SH-SY5Y (cell line): ENCODE data around the gene SLC12A4.

Source experiments
- GATA2 ChIP-seq: IDR thresholded peaks from 2 replicates; pipeline ENCODE4 v1.6.1; 2011; ENCODE audit warnings: mild to moderate bottlenecking, low read depth, low read length
- GATA3 ChIP-seq: IDR thresholded peaks from 2 replicates; pipeline ENCODE4 v1.6.1; 2011; ENCODE audit warnings: low read depth, mild to moderate bottlenecking, low read length, moderate library complexity

DNA sequence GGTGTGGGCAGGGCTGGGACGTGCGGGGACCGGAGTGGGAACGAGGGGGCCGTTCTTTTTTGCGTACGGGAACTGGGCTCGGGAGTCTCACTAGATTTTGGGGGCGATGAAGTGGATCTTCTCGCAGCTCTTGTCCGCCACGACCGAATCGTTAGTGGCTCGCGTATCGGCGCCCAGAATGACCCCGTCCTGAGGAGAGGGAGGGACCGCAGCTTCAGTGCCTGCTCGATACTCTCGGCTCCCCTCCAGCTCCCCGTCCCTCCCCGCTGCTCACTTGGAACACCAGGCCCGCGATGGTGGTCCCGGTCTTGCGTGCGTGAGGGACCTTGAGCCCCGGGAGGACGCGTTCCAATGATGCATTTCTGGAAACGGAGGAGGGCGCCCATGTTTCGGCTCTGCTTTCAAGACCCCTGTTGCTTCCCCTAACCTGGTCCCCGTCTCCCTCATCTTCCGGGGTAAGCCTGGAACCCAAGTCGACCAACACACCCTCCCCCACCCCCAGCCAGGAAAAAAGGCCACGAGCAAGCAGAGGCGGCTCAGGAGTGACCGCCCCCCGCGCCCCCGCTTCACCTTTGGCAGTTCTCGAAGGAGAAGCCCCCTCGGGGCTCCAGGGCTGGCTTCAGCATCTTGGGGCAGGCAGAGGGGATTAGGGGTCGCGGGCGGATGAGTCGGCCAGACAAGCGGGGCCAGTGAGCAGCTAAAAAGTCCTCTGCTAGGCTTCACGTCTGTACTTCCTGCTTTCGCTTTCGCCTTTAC, 32.1 kb downstream of the SLC12A4 start, which contains the start of gene PSMB10:
- no peak for TF ChIP-seq GATA3
- TF ChIP-seq GATA2, result no peak
